ENCODE results near the gene MTMR2.
"Not testable (repeated sequence)": the region's sequence is repeated elsewhere in the genome, so short reads cannot be mapped to it uniquely, and the experiment has no call there.

Gene MTMR2

GRCh38 chr11:95884802-95885201 is 39.1 kb downstream of the MTMR2 start:
- Mint-ChIP-seq H3K27me3 (ENCODE audit: low read depth) (no peaks in the 10 kb centered on the region), H3K36me3 (ENCODE audit: low read depth) (peaks cover 5% of the 10 kb centered on the region), H3K4me3 (no peak overlapping the region), H3K27ac (no peak overlapping the region), H3K9me3 (no peaks in the 10 kb centered on the region), H3K4me1 (ENCODE audit: low read depth) (peaks cover 4% of the 10 kb centered on the region)

- Mint-ChIP-seq H3K9me3 (no peaks in the 10 kb centered on the region), H3K27ac (no peak overlapping the region), H3K4me1 (ENCODE audit: low read depth) (peaks cover 4% of the 10 kb centered on the region), H3K36me3 (ENCODE audit: low read depth) (peaks cover 5% of the 10 kb centered on the region), H3K27me3 (ENCODE audit: low read depth) (no peaks in the 10 kb centered on the region), H3K4me3 (no peak overlapping the region)
These were observed 39.5 kb downstream of the MTMR2 start for GRCh38 chr11:95884376-95884775.

- Mint-ChIP-seq H3K9me3 (no peaks in the 10 kb centered on the region), H3K27ac (no peak overlapping the region), H3K4me1 (ENCODE audit: low read depth) (no peaks in the 10 kb centered on the region), H3K27me3 (ENCODE audit: low read depth) (no peaks in the 10 kb centered on the region), H3K36me3 (ENCODE audit: low read depth) (peaks cover 7% of the 10 kb centered on the region), H3K4me3 (no peak overlapping the region)
These were observed 40.5 kb downstream of the MTMR2 start for GRCh38 chr11:95883381-95883780.

GRCh38 chr11:95877291-95877690 is 46.6 kb downstream of the MTMR2 start:
- no peaks in the 10 kb centered on the region for H3K27me3 Mint-ChIP-seq (ENCODE audit: low read depth)
- H3K4me1 Mint-ChIP-seq (ENCODE audit: low read depth): no peaks in the 10 kb centered on the region
- peaks cover 7% of the 10 kb centered on the region for H3K36me3 Mint-ChIP-seq (ENCODE audit: low read depth)
- no peak overlapping the region for H3K27ac Mint-ChIP-seq
- no peak overlapping the region for H3K4me3 Mint-ChIP-seq
- H3K9me3 Mint-ChIP-seq: peaks cover 4% of the 10 kb centered on the region

- H3K27ac Mint-ChIP-seq; H3K9me3 Mint-ChIP-seq; H3K4me1 Mint-ChIP-seq (ENCODE audit: low read depth); H3K4me3 Mint-ChIP-seq; H3K36me3 Mint-ChIP-seq (ENCODE audit: low read depth); H3K27me3 Mint-ChIP-seq (ENCODE audit: low read depth): not testable (repeated sequence)
These were observed 53.0 kb downstream of the MTMR2 start for GRCh38 chr11:95870877-95871276.

GRCh38 chr11:95867105-95867504 is 56.8 kb downstream of the MTMR2 start:
- H3K27me3 Mint-ChIP-seq (ENCODE audit: low read depth): no peaks in the 10 kb centered on the region
- H3K27ac Mint-ChIP-seq: no peak overlapping the region
- peaks cover 7% of the 10 kb centered on the region for H3K36me3 Mint-ChIP-seq (ENCODE audit: low read depth)
- no peaks in the 10 kb centered on the region for H3K9me3 Mint-ChIP-seq
- no peak overlapping the region for H3K4me3 Mint-ChIP-seq
- H3K4me1 Mint-ChIP-seq (ENCODE audit: low read depth): no peaks in the 10 kb centered on the region

- no peak overlapping the region for H3K4me3 Mint-ChIP-seq
- H3K4me1 Mint-ChIP-seq (ENCODE audit: low read depth): no peaks in the 10 kb centered on the region
- no peak overlapping the region for H3K27ac Mint-ChIP-seq
- no peaks in the 10 kb centered on the region for H3K9me3 Mint-ChIP-seq
- H3K36me3 Mint-ChIP-seq (ENCODE audit: low read depth): peaks cover 7% of the 10 kb centered on the region
- no peaks in the 10 kb centered on the region for H3K27me3 Mint-ChIP-seq (ENCODE audit: low read depth)
These were observed 60.3 kb downstream of the MTMR2 start for GRCh38 chr11:95863486-95864140.

- not testable (repeated sequence) for H3K4me1 Mint-ChIP-seq (ENCODE audit: low read depth); H3K4me3 Mint-ChIP-seq; H3K27me3 Mint-ChIP-seq (ENCODE audit: low read depth); H3K9me3 Mint-ChIP-seq; H3K27ac Mint-ChIP-seq
- H3K36me3 Mint-ChIP-seq (ENCODE audit: low read depth): peaks cover 11% of the 10 kb centered on the region
These were observed 63.9 kb downstream of the MTMR2 start for GRCh38 chr11:95860024-95860423.

- not testable (repeated sequence) for H3K4me3 Mint-ChIP-seq; H3K9me3 Mint-ChIP-seq; H3K27me3 Mint-ChIP-seq (ENCODE audit: low read depth); H3K4me1 Mint-ChIP-seq (ENCODE audit: low read depth); H3K36me3 Mint-ChIP-seq (ENCODE audit: low read depth); H3K27ac Mint-ChIP-seq
These were observed 69.5 kb downstream of the MTMR2 start for GRCh38 chr11:95854362-95854761.

- no peak overlapping the region for H3K27ac Mint-ChIP-seq
- H3K9me3 Mint-ChIP-seq: no peaks in the 10 kb centered on the region
These were observed 70.0 kb downstream of the MTMR2 start for GRCh38 chr11:95853862-95854261.

GRCh38 chr11:95853138-95853537 is 70.8 kb downstream of the MTMR2 start:
- H3K36me3 Mint-ChIP-seq (ENCODE audit: low read depth): peaks cover 8% of the 10 kb centered on the region
- no peak overlapping the region for H3K27ac Mint-ChIP-seq
- no peaks in the 10 kb centered on the region for H3K9me3 Mint-ChIP-seq
- no peaks in the 10 kb centered on the region for H3K4me1 Mint-ChIP-seq (ENCODE audit: low read depth)
- H3K27me3 Mint-ChIP-seq (ENCODE audit: low read depth): no peaks in the 10 kb centered on the region
- no peak overlapping the region for H3K4me3 Mint-ChIP-seq

More at GRCh38 chr11:95853862-95854261, 70.0 kb downstream of the MTMR2 start:
- no peaks in the 10 kb centered on the region for H3K4me1 Mint-ChIP-seq (ENCODE audit: low read depth)
- H3K36me3 Mint-ChIP-seq (ENCODE audit: low read depth): peaks cover 8% of the 10 kb centered on the region
- H3K4me3 Mint-ChIP-seq: no peak overlapping the region
- no peaks in the 10 kb centered on the region for H3K27me3 Mint-ChIP-seq (ENCODE audit: low read depth)

GRCh38 chr11:95850137-95850536 is 73.8 kb downstream of the MTMR2 start:
- Mint-ChIP-seq H3K36me3 (ENCODE audit: low read depth) (peaks cover 2% of the 10 kb centered on the region), H3K4me3 (no peak overlapping the region), H3K27ac (no peak overlapping the region), H3K4me1 (ENCODE audit: low read depth) (no peaks in the 10 kb centered on the region), H3K27me3 (ENCODE audit: low read depth) (no peaks in the 10 kb centered on the region), H3K9me3 (no peaks in the 10 kb centered on the region)

- no peaks in the 10 kb centered on the region for H3K27me3 Mint-ChIP-seq (ENCODE audit: low read depth)
- no peak overlapping the region for H3K4me3 Mint-ChIP-seq
- no peaks in the 10 kb centered on the region for H3K4me1 Mint-ChIP-seq (ENCODE audit: low read depth)
- no peaks in the 10 kb centered on the region for H3K9me3 Mint-ChIP-seq
- no peak overlapping the region for H3K27ac Mint-ChIP-seq
- peaks cover 2% of the 10 kb centered on the region for H3K36me3 Mint-ChIP-seq (ENCODE audit: low read depth)
These were observed 74.7 kb downstream of the MTMR2 start for GRCh38 chr11:95849087-95849825.

- no peak overlapping the region for H3K27ac Mint-ChIP-seq
- H3K4me1 Mint-ChIP-seq (ENCODE audit: low read depth): no peaks in the 10 kb centered on the region
- peaks cover 3% of the 10 kb centered on the region for H3K36me3 Mint-ChIP-seq (ENCODE audit: low read depth)
- no peak overlapping the region for H3K4me3 Mint-ChIP-seq
- no peaks in the 10 kb centered on the region for H3K9me3 Mint-ChIP-seq
- no peaks in the 10 kb centered on the region for H3K27me3 Mint-ChIP-seq (ENCODE audit: low read depth)
These were observed 78.7 kb downstream of the MTMR2 start for GRCh38 chr11:95845167-95845566.

GRCh38 chr11:95835768-95836488 is 88.0 kb downstream of the MTMR2 start:
- Mint-ChIP-seq H3K36me3 (ENCODE audit: low read depth) (peaks cover 30% of the 10 kb centered on the region), H3K27me3 (ENCODE audit: low read depth) (no peaks in the 10 kb centered on the region), H3K9me3 (no peaks in the 10 kb centered on the region), H3K4me3 (no peak overlapping the region), H3K4me1 (ENCODE audit: low read depth) (peaks cover 6% of the 10 kb centered on the region), H3K27ac (no peak overlapping the region)

All from T-helper 1 cell treated with Interleukin-12 subunit alpha and Interleukin-12 subunit beta and Interleukin-4 antibody, amounts not matched to agents 30 μg/mL and 1 μg/mL, for 36 hours (primary cell).